ENCODE data around the gene POU6F2.

POU6F2 gene

GRCh38 chr7:39130274-39130673, 152.6 kb downstream of the POU6F2 start:
- DNase-seq, result no peak

GRCh38 chr7:39130857-39131526, 153.3 kb downstream of the POU6F2 start:
- DNase-seq, result no peak

- DNase-seq, result no peak
These were observed 154.6 kb downstream of the POU6F2 start for GRCh38 chr7:39132306-39132705.

- no peak for DNase-seq
These were observed 155.4 kb downstream of the POU6F2 start for GRCh38 chr7:39133088-39133487.

- DNase-seq, result no peak
These were observed 159.8 kb downstream of the POU6F2 start for GRCh38 chr7:39137480-39137879.

GRCh38 chr7:39142750-39143149, 165.0 kb downstream of the POU6F2 start:
- no peak for DNase-seq

- no peak for DNase-seq
These were observed 166.7 kb downstream of the POU6F2 start for GRCh38 chr7:39144420-39144819.

GRCh38 chr7:39145283-39145682, 167.6 kb downstream of the POU6F2 start:
- no peak for DNase-seq

- no peak for DNase-seq
These were observed 168.2 kb downstream of the POU6F2 start for GRCh38 chr7:39145935-39146334.

GRCh38 chr7:39152701-39153100, 175.0 kb downstream of the POU6F2 start:
- no peak for DNase-seq

GRCh38 chr7:39153113-39153512, 175.4 kb downstream of the POU6F2 start:
- no peak for DNase-seq

GRCh38 chr7:39153647-39154046, 175.9 kb downstream of the POU6F2 start:
- DNase-seq, result no peak

GRCh38 chr7:39154815-39155214, 177.1 kb downstream of the POU6F2 start:
- no peak for DNase-seq

- no peak for DNase-seq
These were observed 180.7 kb downstream of the POU6F2 start for GRCh38 chr7:39158367-39158766.

GRCh38 chr7:39161903-39162302, 184.2 kb downstream of the POU6F2 start:
- DNase-seq, result no peak

GRCh38 chr7:39164887-39165286, 187.2 kb downstream of the POU6F2 start:
- no peak for DNase-seq

- no peak for DNase-seq
These were observed 190.8 kb downstream of the POU6F2 start for GRCh38 chr7:39168403-39169098.

GRCh38 chr7:39172137-39172536, 194.4 kb downstream of the POU6F2 start:
- no peak for DNase-seq

- no peak for DNase-seq
These were observed 203.7 kb downstream of the POU6F2 start for GRCh38 chr7:39181398-39181797.

- no peak for DNase-seq
These were observed 206.1 kb downstream of the POU6F2 start for GRCh38 chr7:39183796-39184195.

- DNase-seq, result no peak
These were observed 206.7 kb downstream of the POU6F2 start for GRCh38 chr7:39184391-39184790.

GRCh38 chr7:39186131-39186530, 208.4 kb downstream of the POU6F2 start:
- no peak for DNase-seq

- DNase-seq, result no peak
These were observed 209.0 kb downstream of the POU6F2 start for GRCh38 chr7:39186671-39187070.

- DNase-seq, result no peak
These were observed 209.4 kb downstream of the POU6F2 start for GRCh38 chr7:39187130-39187529.

- DNase-seq, result no peak
These were observed 214.8 kb downstream of the POU6F2 start for GRCh38 chr7:39192476-39192875.
